Measurements from ENCODE around the gene BCAR1. TPM values are rescaled to one million over a fixed set of nuclear protein-coding genes. Genes with fewer than 3 reads are reported as not detected.
A peak's percentile ranks its signal among the peaks of the same experiment; 100 is the strongest.

The BCAR1 gene
- total and polyA plus RNA-seq, 2 of the 13 experiments (the other 11 are each of a cell fraction or from before 2014, with no cell fraction given), result 48.1 to 51.7 TPM

DNA sequence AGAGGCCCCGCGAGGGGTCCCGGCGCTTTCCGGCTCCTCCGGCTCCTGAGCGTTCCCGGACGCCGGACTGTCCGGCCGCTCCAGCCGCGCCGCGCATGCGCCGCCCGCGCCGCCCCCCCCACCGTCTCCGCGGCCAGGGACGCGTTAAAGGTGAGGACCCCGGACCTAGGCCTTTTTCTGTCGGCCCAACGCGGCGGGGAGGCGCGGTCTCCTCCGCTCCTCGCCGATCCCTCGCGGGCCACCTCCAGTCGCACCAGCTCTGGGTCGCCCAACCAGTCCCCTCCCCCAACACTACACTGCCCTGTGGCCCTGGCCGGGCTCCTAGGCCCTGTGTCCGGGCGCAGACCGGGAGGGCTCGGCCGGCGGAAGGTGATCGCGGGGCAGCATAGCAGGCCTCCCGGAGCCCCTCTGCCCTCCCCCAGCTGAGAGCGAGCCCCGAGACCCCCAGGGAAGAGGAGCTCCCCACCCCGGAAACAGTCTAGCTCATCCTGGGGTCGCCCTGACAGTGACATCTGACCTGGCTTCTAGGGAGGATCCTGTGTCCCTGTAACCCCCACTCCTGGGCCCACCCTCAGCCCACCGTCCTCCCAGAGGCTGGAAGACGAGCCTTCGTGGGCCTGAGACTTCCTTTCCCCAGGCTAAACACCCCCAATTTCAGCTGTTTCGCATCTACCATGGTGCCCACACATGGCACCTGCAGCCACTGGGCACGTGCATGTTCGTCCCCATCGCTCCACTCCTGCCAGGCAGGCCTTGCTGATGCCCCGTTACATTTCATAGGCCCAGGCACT lies 14.7 kb upstream of the BCAR1 start (continued):
- TF ChIP-seq, protein P1, sequence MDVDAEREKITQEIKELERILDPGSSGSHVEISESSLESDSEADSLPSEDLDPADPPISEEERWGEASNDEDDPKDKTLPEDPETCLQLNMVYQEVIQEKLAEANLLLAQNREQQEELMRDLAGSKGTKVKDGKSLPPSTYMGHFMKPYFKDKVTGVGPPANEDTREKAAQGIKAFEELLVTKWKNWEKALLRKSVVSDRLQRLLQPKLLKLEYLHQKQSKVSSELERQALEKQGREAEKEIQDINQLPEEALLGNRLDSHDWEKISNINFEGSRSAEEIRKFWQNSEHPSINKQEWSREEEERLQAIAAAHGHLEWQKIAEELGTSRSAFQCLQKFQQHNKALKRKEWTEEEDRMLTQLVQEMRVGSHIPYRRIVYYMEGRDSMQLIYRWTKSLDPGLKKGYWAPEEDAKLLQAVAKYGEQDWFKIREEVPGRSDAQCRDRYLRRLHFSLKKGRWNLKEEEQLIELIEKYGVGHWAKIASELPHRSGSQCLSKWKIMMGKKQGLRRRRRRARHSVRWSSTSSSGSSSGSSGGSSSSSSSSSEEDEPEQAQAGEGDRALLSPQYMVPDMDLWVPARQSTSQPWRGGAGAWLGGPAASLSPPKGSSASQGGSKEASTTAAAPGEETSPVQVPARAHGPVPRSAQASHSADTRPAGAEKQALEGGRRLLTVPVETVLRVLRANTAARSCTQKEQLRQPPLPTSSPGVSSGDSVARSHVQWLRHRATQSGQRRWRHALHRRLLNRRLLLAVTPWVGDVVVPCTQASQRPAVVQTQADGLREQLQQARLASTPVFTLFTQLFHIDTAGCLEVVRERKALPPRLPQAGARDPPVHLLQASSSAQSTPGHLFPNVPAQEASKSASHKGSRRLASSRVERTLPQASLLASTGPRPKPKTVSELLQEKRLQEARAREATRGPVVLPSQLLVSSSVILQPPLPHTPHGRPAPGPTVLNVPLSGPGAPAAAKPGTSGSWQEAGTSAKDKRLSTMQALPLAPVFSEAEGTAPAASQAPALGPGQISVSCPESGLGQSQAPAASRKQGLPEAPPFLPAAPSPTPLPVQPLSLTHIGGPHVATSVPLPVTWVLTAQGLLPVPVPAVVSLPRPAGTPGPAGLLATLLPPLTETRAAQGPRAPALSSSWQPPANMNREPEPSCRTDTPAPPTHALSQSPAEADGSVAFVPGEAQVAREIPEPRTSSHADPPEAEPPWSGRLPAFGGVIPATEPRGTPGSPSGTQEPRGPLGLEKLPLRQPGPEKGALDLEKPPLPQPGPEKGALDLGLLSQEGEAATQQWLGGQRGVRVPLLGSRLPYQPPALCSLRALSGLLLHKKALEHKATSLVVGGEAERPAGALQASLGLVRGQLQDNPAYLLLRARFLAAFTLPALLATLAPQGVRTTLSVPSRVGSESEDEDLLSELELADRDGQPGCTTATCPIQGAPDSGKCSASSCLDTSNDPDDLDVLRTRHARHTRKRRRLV (CRISPR knock-in tag; IDR thresholded peaks at IDR 0.05), result no peak
- TF ChIP-seq ZNF747 (CRISPR knock-in tag; IDR thresholded peaks at IDR 0.05; ENCODE audit: borderline replicate concordance), result peak; percentile 60; the same call in 1 of the 2 replicates
- peak; percentile 79 for TF ChIP-seq SALL1 (CRISPR knock-in tag; IDR thresholded peaks at IDR 0.05)
- TF ChIP-seq ZNF562 (CRISPR knock-in tag; IDR thresholded peaks at IDR 0.05; ENCODE audit: borderline replicate concordance), result no peak
- TF ChIP-seq, protein P2, sequence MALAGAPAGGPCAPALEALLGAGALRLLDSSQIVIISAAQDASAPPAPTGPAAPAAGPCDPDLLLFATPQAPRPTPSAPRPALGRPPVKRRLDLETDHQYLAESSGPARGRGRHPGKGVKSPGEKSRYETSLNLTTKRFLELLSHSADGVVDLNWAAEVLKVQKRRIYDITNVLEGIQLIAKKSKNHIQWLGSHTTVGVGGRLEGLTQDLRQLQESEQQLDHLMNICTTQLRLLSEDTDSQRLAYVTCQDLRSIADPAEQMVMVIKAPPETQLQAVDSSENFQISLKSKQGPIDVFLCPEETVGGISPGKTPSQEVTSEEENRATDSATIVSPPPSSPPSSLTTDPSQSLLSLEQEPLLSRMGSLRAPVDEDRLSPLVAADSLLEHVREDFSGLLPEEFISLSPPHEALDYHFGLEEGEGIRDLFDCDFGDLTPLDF (CRISPR knock-in tag; IDR thresholded peaks at IDR 0.05), result peak; percentile 46; the same call in 1 of the 2 replicates
- TF ChIP-seq, protein P3, sequence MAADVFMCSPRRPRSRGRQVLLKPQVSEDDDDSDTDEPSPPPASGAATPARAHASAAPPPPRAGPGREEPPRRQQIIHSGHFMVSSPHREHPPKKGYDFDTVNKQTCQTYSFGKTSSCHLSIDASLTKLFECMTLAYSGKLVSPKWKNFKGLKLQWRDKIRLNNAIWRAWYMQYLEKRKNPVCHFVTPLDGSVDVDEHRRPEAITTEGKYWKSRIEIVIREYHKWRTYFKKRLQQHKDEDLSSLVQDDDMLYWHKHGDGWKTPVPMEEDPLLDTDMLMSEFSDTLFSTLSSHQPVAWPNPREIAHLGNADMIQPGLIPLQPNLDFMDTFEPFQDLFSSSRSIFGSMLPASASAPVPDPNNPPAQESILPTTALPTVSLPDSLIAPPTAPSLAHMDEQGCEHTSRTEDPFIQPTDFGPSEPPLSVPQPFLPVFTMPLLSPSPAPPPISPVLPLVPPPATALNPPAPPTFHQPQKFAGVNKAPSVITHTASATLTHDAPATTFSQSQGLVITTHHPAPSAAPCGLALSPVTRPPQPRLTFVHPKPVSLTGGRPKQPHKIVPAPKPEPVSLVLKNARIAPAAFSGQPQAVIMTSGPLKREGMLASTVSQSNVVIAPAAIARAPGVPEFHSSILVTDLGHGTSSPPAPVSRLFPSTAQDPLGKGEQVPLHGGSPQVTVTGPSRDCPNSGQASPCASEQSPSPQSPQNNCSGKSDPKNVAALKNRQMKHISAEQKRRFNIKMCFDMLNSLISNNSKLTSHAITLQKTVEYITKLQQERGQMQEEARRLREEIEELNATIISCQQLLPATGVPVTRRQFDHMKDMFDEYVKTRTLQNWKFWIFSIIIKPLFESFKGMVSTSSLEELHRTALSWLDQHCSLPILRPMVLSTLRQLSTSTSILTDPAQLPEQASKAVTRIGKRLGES (CRISPR knock-in tag; IDR thresholded peaks at IDR 0.05; ENCODE audit: borderline replicate concordance), result peak; percentile 77; the same call in 1 of the 2 replicates
- TF ChIP-seq SKI (IDR thresholded peaks at IDR 0.05; ENCODE audit: partially characterized antibody), result peak; percentile 50
- TF ChIP-seq NFKBIZ (CRISPR knock-in tag; IDR thresholded peaks at IDR 0.05), result 0 out of 2 replicates have a peak, but pooled peaks have one; percentile 48
- TF ChIP-seq ZNF446 (CRISPR knock-in tag; IDR thresholded peaks at IDR 0.05), result peak; percentile 72; the same call in 1 of the 2 replicates
- TF ChIP-seq, protein P4, sequence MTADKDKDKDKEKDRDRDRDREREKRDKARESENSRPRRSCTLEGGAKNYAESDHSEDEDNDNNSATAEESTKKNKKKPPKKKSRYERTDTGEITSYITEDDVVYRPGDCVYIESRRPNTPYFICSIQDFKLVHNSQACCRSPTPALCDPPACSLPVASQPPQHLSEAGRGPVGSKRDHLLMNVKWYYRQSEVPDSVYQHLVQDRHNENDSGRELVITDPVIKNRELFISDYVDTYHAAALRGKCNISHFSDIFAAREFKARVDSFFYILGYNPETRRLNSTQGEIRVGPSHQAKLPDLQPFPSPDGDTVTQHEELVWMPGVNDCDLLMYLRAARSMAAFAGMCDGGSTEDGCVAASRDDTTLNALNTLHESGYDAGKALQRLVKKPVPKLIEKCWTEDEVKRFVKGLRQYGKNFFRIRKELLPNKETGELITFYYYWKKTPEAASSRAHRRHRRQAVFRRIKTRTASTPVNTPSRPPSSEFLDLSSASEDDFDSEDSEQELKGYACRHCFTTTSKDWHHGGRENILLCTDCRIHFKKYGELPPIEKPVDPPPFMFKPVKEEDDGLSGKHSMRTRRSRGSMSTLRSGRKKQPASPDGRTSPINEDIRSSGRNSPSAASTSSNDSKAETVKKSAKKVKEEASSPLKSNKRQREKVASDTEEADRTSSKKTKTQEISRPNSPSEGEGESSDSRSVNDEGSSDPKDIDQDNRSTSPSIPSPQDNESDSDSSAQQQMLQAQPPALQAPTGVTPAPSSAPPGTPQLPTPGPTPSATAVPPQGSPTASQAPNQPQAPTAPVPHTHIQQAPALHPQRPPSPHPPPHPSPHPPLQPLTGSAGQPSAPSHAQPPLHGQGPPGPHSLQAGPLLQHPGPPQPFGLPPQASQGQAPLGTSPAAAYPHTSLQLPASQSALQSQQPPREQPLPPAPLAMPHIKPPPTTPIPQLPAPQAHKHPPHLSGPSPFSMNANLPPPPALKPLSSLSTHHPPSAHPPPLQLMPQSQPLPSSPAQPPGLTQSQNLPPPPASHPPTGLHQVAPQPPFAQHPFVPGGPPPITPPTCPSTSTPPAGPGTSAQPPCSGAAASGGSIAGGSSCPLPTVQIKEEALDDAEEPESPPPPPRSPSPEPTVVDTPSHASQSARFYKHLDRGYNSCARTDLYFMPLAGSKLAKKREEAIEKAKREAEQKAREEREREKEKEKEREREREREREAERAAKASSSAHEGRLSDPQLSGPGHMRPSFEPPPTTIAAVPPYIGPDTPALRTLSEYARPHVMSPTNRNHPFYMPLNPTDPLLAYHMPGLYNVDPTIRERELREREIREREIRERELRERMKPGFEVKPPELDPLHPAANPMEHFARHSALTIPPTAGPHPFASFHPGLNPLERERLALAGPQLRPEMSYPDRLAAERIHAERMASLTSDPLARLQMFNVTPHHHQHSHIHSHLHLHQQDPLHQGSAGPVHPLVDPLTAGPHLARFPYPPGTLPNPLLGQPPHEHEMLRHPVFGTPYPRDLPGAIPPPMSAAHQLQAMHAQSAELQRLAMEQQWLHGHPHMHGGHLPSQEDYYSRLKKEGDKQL (CRISPR knock-in tag; IDR thresholded peaks at IDR 0.05; ENCODE audit: low read depth), result 0 out of 2 replicates have a peak, but pooled peaks have one; percentile 22
- TF ChIP-seq DPF2 (CRISPR knock-in tag; IDR thresholded peaks at IDR 0.05; ENCODE audit: borderline replicate concordance, low read depth), result no peak; the same call in 1 of the 2 replicates
- TF ChIP-seq ZNF749 (CRISPR knock-in tag; IDR thresholded peaks at IDR 0.05; ENCODE audit: borderline replicate concordance), result peak; percentile 60
- TF ChIP-seq BRD4 (CRISPR knock-in tag; IDR thresholded peaks at IDR 0.05), result peak; percentile 86

Data from HepG2 (cell line).